Activated CD8-positive, alpha-beta memory T cell treated with anti-CD3 and anti-CD28 coated beads, Interleukin-2, amount 10 ng/mL, durations not matched to agents 7 days and 5 days (primary cell): ENCODE measurements around the gene E2F6. TPM values are rescaled to one million over a fixed set of nuclear protein-coding genes. Genes with fewer than 3 reads are reported as not detected.

ENCODE experiments used
- ATAC-seq: fragments of 150-1000 bp; cut with Tn5 transposase; one replicate; pipeline ENCODE4 v1.10.0; 2021; ENCODE audit warnings: moderate library complexity
- CTCF ChIA-PET: fragments of 350-600 bp; sonication (Branson Sonifier 250); formaldehyde crosslinking; loops from one replicate; lab custom pipeline; 2021; ENCODE audit warnings: antibody characterized with exemption; lab: Charles Lee
- DNase-seq: peaks from one replicate; pipeline ENCODE4 v3.0.0-alpha.2; 2020
- H3K27ac Mint-ChIP-seq: one replicate; pipeline ENCODE4 v1.8.0; 2021; ENCODE audit warnings: mild to moderate bottlenecking, mixed read lengths
- H3K27me3 Mint-ChIP-seq: one replicate; pipeline ENCODE4 v1.8.0; 2021; ENCODE audit warnings: mixed read lengths
- H3K36me3 Mint-ChIP-seq: one replicate; pipeline ENCODE4 v1.8.0; 2021; ENCODE audit warnings: mild to moderate bottlenecking, mixed read lengths
- H3K4me1 Mint-ChIP-seq: one replicate; pipeline ENCODE4 v1.8.0; 2021; ENCODE audit warnings: mixed read lengths
- H3K4me3 Mint-ChIP-seq: one replicate; pipeline ENCODE4 v1.8.0; 2021; ENCODE audit warnings: mild to moderate bottlenecking, moderate library complexity, mixed read lengths
- H3K9me3 Mint-ChIP-seq: one replicate; pipeline ENCODE4 v1.8.0; 2022; ENCODE audit warnings: low read depth, mixed read lengths
- total RNA-seq, 2 experiments: library from RNA; stranded (reverse); gene quantifications; one replicate each; pipeline ENCODE4 v1.2.3, GENCODE V29; 2021

E2F6 gene
- total RNA-seq, 2 experiments from 2014 or later = 7.5 to 11.8 TPM

DNA sequence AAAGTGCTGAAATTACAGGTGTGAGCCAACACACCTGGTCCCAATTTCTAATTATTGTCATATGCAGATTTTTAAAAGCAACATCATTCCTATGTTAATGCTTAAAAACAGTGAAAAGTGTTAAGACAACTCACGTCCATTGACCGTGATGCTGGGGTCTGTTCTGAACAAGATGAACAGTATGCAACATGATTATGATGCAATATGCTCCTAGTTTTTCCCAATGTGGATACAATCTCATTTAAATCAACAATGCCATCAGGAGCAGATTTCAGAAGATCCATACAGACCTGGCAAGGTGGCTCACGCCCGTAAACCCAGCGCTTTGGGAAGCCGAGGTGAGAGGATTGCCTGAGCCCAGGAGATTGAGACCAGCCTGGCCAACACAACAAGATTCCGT is 31.5 kb downstream of the E2F6 start:
- CTCF ChIA-PET = interaction anchor here (1.2 kb wide), 1 partner anchor 22 kb away, joined by 3 read pairs; no protein-coding TSS in a partner anchor
- Mint-ChIP-seq H3K9me3 (no peaks in the 10 kb centered on the region), H3K4me1 (no peaks in the 10 kb centered on the region), H3K27ac (no peak overlapping the region), H3K27me3 (no peaks in the 10 kb centered on the region), H3K4me3 (no peak overlapping the region), H3K36me3 (no peaks in the 10 kb centered on the region)
- DNase-seq (no peak), ATAC-seq (no peak)

DNA sequence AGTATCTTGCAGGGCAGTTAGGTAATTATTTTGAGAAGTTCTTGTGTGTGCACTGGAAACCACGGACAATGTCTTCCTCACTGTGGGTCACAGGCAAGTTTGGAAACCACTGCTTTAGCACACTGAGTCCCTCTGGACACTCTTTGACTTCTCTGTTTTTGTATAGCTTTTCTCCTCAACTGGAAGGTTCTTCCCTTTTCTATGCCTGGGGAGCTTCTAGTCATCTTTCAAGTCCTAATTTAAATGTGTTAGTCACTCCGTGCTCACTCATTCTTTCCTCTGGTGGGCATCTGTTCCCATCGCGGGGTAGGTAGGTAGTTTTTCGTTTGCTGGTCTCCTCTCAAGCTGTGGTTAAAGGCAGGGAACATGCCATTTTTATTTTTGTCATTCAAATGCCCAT is 32.1 kb downstream of the E2F6 start:
- DNase-seq (no peak), ATAC-seq (no peak)
- Mint-ChIP-seq H3K36me3 (no peaks in the 10 kb centered on the region), H3K27ac (no peak overlapping the region), H3K4me3 (no peak overlapping the region), H3K27me3 (no peaks in the 10 kb centered on the region), H3K9me3 (no peaks in the 10 kb centered on the region), H3K4me1 (no peaks in the 10 kb centered on the region)
- CTCF ChIA-PET = interaction anchor here (1.2 kb wide), 1 partner anchor 22 kb away, joined by 3 read pairs; no protein-coding TSS in a partner anchor

DNA sequence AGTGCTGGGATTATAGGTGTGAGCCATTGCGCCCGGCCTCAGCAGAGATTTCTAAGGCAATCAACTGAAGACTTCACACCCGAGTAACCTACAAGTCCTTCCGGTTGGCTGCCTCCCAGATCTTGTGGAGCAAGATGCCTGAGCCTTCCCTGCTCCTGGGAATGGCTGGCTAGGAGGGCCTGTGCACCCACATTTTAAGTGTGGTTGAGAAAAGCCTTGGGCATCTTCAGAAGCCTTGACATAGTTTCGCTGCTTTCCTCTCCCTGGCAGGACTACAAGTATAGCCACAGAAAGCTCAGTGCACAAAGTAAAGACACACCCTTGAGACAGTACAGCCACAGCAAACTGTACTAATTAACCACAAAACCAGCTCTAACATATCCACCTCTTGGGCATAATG is 35.2 kb downstream of the E2F6 start:
- no peak for DNase-seq
- no peaks in the 10 kb centered on the region for H3K9me3 Mint-ChIP-seq
- no peak for ATAC-seq
- no peaks in the 10 kb centered on the region for H3K27me3 Mint-ChIP-seq
- H3K36me3 Mint-ChIP-seq = no peaks in the 10 kb centered on the region
- H3K27ac Mint-ChIP-seq = no peak overlapping the region
- no peaks in the 10 kb centered on the region for H3K4me1 Mint-ChIP-seq
- CTCF ChIA-PET = interaction anchor here (0.9 kb wide), 1 partner anchor 152 kb away, joined by 3 read pairs; no protein-coding TSS in a partner anchor
- H3K4me3 Mint-ChIP-seq = no peak overlapping the region

DNA sequence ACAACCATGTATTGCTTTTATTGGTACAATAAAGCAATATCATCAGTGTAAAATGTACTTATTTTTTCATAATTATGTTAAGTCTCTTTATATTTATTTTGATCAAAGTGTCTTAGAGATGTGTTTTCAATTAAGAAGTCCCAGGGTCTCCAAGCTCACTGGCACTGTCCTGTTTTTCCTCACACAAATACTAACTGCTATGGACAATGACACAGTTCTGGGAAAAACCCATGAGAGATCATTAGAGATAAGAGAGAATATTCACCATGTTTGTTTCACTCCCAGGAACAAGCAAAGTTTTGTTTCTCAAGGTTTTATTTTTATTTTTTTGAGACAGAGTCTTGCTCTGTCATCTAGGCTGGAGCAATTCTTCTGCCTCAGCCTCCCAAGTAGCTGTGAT is 38.7 kb downstream of the E2F6 start:
- no peak overlapping the region for H3K27ac Mint-ChIP-seq
- H3K4me3 Mint-ChIP-seq = no peak overlapping the region
- ATAC-seq (no peak), DNase-seq (no peak)
- H3K9me3 Mint-ChIP-seq = no peaks in the 10 kb centered on the region
- CTCF ChIA-PET = interaction anchor here (1.2 kb wide), 1 partner anchor 156 kb away, joined by 4 read pairs; no protein-coding TSS in a partner anchor
- H3K4me1 Mint-ChIP-seq = no peaks in the 10 kb centered on the region
- H3K36me3 Mint-ChIP-seq = no peaks in the 10 kb centered on the region
- peaks cover 3% of the 10 kb centered on the region for H3K27me3 Mint-ChIP-seq

DNA sequence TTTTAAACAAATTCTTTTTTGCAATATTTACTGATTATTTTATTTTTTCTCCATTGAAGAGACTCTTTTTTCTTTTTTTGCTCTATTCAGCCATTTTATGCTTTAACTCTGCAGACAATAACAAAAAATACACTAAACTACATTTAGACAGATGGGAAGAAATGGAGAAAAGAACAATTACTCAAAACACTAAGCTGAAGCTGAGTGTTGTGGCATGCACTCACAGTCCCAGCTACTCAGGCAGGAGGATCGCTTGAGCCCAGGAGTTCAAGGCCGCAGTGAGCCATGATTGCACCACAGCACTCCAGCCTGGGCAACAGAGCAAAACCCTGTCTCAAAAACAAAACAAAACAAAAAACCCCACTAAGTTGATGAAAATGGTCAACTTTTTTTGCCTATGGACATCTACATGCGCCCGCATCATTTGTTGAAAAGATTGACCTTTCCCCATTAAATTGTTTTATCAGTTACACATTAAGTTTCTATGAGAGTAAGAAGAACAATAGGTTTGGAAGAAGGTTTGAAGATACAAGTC is 43.0 kb downstream of the E2F6 start:
- H3K4me1 Mint-ChIP-seq = no peaks in the 10 kb centered on the region
- H3K4me3 Mint-ChIP-seq = no peak overlapping the region
- ATAC-seq (no peak), DNase-seq (no peak)
- H3K9me3 Mint-ChIP-seq = peaks cover 5% of the 10 kb centered on the region
- no peak overlapping the region for H3K27ac Mint-ChIP-seq
- peaks cover 6% of the 10 kb centered on the region for H3K27me3 Mint-ChIP-seq
- CTCF ChIA-PET = no interaction called here
- no peaks in the 10 kb centered on the region for H3K36me3 Mint-ChIP-seq

DNA sequence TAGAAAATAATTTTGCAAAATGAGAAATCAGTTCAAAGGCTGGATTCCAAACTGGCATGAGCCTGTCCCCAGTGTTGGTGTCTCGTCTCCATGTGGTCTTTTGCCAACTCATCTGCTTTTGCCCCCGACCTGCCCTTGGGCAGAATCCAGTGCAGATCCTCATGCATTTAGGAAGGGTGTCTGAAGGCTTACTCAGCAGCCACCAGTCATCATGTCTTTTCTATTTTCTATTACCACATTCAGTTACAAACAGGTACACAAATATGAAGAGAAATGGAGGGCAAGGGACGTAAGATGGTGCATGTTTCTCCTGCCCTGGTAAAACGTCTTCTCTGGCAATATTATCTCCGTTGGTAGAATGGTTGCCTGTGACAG is 43.5 kb downstream of the E2F6 start:
- no peaks in the 10 kb centered on the region for H3K4me1 Mint-ChIP-seq
- peaks cover 5% of the 10 kb centered on the region for H3K9me3 Mint-ChIP-seq
- H3K27me3 Mint-ChIP-seq = peaks cover 6% of the 10 kb centered on the region
- DNase-seq (no peak), ATAC-seq (no peak)
- H3K36me3 Mint-ChIP-seq = no peaks in the 10 kb centered on the region
- no peak overlapping the region for H3K27ac Mint-ChIP-seq
- CTCF ChIA-PET = no interaction called here
- H3K4me3 Mint-ChIP-seq = no peak overlapping the region

DNA sequence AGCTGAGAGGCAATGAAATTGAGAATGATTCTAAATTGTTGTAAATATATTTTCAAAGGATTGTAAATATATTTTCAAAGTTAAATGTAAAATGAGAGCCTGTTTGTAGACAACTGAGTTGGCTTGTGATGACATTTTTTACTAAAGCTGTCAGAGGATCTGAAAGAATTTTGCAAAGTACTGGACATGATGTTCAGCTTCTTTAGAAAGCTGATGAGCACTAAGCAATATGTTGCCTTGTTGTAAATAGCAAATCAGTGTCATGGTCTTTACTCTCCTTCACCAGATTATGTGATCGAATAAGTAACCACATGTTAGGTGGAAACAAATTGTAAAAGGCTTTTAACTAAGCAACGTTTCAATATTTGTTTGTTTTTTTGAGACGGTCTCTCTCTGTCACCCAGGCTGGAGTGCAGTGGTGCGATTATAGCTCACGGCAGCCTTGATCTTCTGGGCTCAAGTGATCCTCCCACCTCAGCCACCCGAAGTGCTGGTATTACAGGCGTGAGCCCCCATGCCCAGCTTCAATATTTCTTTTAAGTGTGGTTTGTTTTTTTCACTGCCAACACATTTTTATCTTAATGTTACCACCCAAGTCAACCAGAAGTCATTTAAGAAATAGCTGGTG is 44.0 kb downstream of the E2F6 start:
- Mint-ChIP-seq H3K27ac (no peak overlapping the region), H3K4me1 (no peaks in the 10 kb centered on the region), H3K9me3 (peaks cover 5% of the 10 kb centered on the region), H3K36me3 (no peaks in the 10 kb centered on the region), H3K4me3 (no peak overlapping the region), H3K27me3 (peaks cover 6% of the 10 kb centered on the region)
- DNase-seq = no peak
- no peak for ATAC-seq
- CTCF ChIA-PET = interaction anchor here (1.4 kb wide), 1 partner anchor 589 kb away, joined by 3 read pairs; no protein-coding TSS in a partner anchor

DNA sequence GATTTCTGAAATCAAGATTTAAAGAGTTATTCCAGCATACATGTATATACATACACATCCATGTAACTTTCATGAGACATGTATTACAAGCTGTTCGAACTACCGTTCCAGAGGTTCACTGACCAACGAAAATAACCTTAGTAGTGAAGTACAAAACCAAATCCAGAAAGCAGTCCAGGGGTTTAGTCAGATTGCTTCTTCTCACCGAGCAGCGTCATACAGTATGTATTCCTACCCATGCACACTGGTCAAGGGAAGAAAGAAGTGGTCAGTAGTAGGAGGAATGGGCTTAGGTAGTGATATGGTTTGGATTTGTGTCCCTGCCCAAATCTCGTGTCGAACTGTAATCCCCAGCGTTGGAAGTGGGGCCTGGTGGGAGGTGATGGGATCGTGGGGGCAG is 45.3 kb downstream of the E2F6 start:
- Mint-ChIP-seq H3K27me3 (peaks cover 6% of the 10 kb centered on the region), H3K9me3 (peaks cover 5% of the 10 kb centered on the region), H3K4me3 (no peak overlapping the region), H3K27ac (no peak overlapping the region), H3K36me3 (no peaks in the 10 kb centered on the region), H3K4me1 (no peaks in the 10 kb centered on the region)
- CTCF ChIA-PET = interaction anchor here (1.4 kb wide), 1 partner anchor 588 kb away, joined by 3 read pairs; no protein-coding TSS in a partner anchor
- DNase-seq (no peak), ATAC-seq (no peak)

DNA sequence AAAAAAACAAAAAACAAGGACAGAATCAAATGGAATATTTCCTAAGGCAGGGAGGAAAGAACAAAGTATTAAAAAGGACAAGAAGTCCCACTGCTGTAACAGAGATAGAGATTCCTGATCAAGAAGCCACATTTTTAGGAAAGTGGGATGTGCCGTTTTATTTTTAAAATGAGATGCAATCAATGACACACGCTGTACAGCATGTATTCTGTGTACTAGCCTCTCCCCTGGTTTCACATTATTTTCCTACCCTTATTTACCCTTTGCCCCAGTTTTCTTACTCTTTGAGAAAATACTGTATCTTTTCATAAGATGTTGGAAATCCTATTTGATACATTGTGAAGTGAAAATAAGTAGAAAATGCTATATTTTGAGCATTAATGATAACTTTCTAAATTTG is 45.8 kb downstream of the E2F6 start:
- no peak for ATAC-seq
- H3K4me1 Mint-ChIP-seq = no peaks in the 10 kb centered on the region
- H3K36me3 Mint-ChIP-seq = no peaks in the 10 kb centered on the region
- peaks cover 6% of the 10 kb centered on the region for H3K27me3 Mint-ChIP-seq
- H3K4me3 Mint-ChIP-seq = no peak overlapping the region
- no peak overlapping the region for H3K27ac Mint-ChIP-seq
- DNase-seq = no peak
- peaks cover 5% of the 10 kb centered on the region for H3K9me3 Mint-ChIP-seq
- CTCF ChIA-PET = interaction anchor here (1.2 to 1.4 kb wide), 3 partner anchors 58 to 587 kb away, joined by 3 to 6 read pairs (median 4); a partner anchor contains a TSS

DNA sequence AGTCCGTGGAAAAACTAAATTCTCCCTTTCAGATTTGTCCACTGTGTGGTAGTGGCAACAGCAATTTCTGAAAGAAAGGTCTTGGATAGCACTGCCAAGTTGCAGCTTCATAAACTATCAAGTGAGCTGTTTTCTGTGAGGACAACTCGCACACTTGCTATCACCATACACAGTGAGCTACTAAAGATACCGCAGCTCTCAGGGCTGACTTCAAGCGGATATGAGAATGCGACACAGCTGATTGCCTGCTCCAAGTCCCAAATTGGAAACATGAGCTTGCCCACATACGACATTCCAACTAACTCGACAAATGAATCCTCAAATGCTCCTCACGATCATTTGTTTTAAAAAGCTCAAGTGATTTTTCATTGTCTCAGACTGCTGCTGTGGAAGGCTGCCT is 46.2 kb downstream of the E2F6 start:
- Mint-ChIP-seq H3K4me3 (no peak overlapping the region), H3K4me1 (no peaks in the 10 kb centered on the region), H3K9me3 (peaks cover 5% of the 10 kb centered on the region), H3K27me3 (peaks cover 6% of the 10 kb centered on the region), H3K27ac (no peak overlapping the region), H3K36me3 (no peaks in the 10 kb centered on the region)
- CTCF ChIA-PET = interaction anchor here (1.2 to 1.3 kb wide), 2 partner anchors 58 to 287 kb away, joined by 4 to 6 read pairs; a partner anchor contains a TSS
- DNase-seq (no peak), ATAC-seq (no peak)

DNA sequence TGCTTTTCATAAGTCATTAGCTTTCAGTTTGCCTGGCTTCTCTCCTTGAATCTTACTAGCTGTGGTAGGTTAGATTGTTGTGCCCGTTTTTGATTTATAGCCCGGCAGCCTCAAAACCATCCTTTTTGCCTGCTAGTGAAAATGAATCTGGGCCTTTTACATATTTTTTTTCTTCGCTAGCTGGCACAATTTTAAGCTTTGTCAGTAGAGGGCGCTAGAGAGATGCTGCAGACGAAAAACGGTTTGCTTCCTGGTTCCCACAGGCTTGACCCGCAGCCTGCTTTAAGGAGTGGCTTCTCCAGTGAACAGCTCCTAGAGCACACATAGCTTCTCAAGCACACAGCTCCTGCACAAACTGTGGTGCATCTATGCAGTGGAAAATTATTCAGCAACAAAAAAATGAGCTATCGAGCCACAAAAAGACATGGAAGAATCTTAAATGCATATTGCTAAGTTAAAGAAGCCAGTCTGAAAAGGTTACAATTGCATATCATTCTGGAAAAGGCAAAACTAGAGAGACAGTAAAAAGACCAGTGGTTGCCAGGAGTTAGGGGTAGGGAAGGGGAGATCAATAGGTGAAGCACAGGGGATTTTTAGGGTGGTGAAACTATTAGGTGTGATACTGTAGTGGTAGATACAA is 47.9 kb downstream of the E2F6 start:
- DNase-seq (no peak), ATAC-seq (no peak)
- Mint-ChIP-seq H3K36me3 (no peaks in the 10 kb centered on the region), H3K4me1 (no peaks in the 10 kb centered on the region), H3K4me3 (no peak overlapping the region), H3K9me3 (peaks cover 5% of the 10 kb centered on the region), H3K27me3 (peaks cover 12% of the 10 kb centered on the region), H3K27ac (no peak overlapping the region)
- CTCF ChIA-PET = interaction anchor here (0.7 to 2.1 kb wide), 5 partner anchors 10 to 286 kb away, joined by 3 to 15 read pairs (median 5); a partner anchor contains a TSS

DNA sequence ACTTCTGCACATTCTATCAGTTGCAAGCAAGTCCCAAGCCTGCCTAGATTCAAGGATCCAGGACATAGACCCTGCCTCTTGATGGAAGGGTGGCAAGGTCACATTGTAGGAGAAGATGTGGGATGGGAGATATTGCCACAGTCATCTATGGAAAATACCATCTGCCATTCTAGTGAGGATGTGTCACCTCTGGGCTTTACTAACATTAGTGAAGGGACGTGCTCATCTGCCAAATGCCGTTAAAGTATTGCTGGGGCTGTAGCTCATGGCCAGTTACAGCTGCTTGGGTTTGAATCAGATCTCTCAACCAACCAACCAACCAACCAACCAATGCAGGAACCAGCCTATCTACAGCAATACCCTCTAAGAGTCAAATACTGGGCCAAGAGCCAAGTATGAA is 49.0 kb downstream of the E2F6 start:
- ATAC-seq = no peak
- Mint-ChIP-seq H3K36me3 (no peaks in the 10 kb centered on the region), H3K9me3 (peaks cover 5% of the 10 kb centered on the region), H3K4me1 (no peaks in the 10 kb centered on the region), H3K27ac (no peak overlapping the region), H3K4me3 (no peak overlapping the region), H3K27me3 (peaks cover 12% of the 10 kb centered on the region)
- CTCF ChIA-PET = interaction anchor here (1.6 to 2.1 kb wide), 3 partner anchors 41 to 285 kb away, joined by 3 to 15 read pairs (median 7); a partner anchor contains a TSS
- no peak for DNase-seq

DNA sequence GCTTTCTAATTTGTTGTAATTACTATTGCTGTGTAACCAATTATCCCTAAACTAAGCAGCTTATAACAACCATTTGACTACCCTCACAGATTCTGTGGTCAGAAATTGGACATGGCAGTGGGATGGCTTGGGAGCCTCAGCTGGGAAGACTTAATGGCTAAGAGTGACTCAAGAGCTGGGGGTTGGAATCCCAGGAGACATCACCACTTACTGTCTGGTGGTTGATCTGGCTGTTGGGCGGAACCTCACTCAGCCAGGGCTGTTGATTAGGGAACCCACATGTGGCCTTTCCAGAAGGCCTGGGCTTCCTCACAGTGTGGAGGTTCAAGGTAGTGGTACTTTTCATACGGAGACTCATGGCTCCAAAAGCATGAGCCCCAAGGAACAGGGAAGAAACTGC is 49.8 kb downstream of the E2F6 start:
- ATAC-seq (no peak), DNase-seq (no peak)
- peaks cover 5% of the 10 kb centered on the region for H3K9me3 Mint-ChIP-seq
- CTCF ChIA-PET = no interaction called here
- H3K27me3 Mint-ChIP-seq = peaks cover 12% of the 10 kb centered on the region
- no peak overlapping the region for H3K27ac Mint-ChIP-seq
- H3K36me3 Mint-ChIP-seq = no peaks in the 10 kb centered on the region
- peaks cover 2% of the 10 kb centered on the region for H3K4me1 Mint-ChIP-seq
- H3K4me3 Mint-ChIP-seq = no peak overlapping the region
